ENCODE data around the gene HTT. TPM values are rescaled to one million over a fixed set of nuclear protein-coding genes. Genes with fewer than 3 reads are reported as not detected.

The HTT gene
- total RNA-seq, 1 experiment from 2014 or later = 64.4 TPM

DNA sequence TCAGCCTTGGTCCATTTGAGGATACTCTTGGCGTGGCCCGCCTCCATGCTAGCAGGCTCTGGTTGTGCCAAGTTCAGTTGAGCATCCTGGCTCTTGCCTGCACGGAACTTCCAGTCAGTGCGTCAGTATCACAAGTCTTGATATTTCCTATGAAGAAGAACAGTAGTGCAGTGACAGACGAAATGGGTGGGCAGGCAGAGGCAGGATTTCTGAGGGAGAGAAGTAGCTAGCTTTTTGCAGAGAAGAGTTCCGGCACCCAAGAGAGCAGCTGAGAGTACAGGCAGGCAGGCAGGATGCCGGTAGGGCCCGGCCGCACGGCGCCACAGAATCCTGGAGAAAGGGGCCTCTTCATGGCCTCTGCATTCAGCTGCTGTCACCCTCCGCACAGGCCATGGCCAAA, 118.3 kb downstream of the HTT start:
- Histone ChIP-seq H3K4ac (ENCODE audit: low read depth, low read length) (no peak overlapping the region), H3K23ac (ENCODE audit: insufficient read length, low read depth, low read length) (no peak overlapping the region), H3K27me3 (ENCODE audit: insufficient read depth, low read length) (no peaks in the 10 kb centered on the region), H2AFZ (ENCODE audit: low read length) (no peak overlapping the region), H4K5ac (ENCODE audit: insufficient read length, low read depth, low read length) (no peak overlapping the region), H3K4me2 (ENCODE audit: insufficient read depth, insufficient read length, low read length) (no peak overlapping the region), H3T11ph (ENCODE audit: low read length) (no peak overlapping the region), H2BK12ac (ENCODE audit: insufficient read length, low read depth, low read length) (no peak overlapping the region), H3K18ac (ENCODE audit: insufficient read length, low read depth, low read length) (no peak overlapping the region), H4K8ac (replicated peaks; ENCODE audit: insufficient read length, low read depth, low read length) (no peak overlapping the region), H2BK120ac (ENCODE audit: low read depth, low read length, poor library complexity, severe bottlenecking) (no peak overlapping the region), H3K79me2 (ENCODE audit: insufficient read depth, low read length) (no peaks in the 10 kb centered on the region), H2BK5ac (ENCODE audit: insufficient read length, low read length) (no peak overlapping the region), H4K91ac (ENCODE audit: insufficient read length, low read depth, low read length) (no peak overlapping the region), H3K4me1 (ENCODE audit: insufficient read depth, low read length) (no peaks in the 10 kb centered on the region), H3K9ac (ENCODE audit: extremely low read depth, insufficient read length, low read length) (no peak overlapping the region), H2AK5ac (ENCODE audit: insufficient read length, low read length) (no peak overlapping the region), H3K23me2 (ENCODE audit: insufficient read length, low read depth, low read length, poor library complexity, severe bottlenecking) (no peaks in the 10 kb centered on the region), H3K9me3 (ENCODE audit: control insufficient read depth, low read depth, low read length) (no peaks in the 10 kb centered on the region), H2BK20ac (ENCODE audit: low read depth, low read length, poor library complexity, severe bottlenecking) (no peak overlapping the region), H3K14ac (ENCODE audit: insufficient read depth, low read length) (no peak overlapping the region), H4K20me1 (ENCODE audit: control insufficient read depth, insufficient read depth, insufficient read length) (peaks cover 2% of the 10 kb centered on the region), H3K79me1 (ENCODE audit: insufficient read depth, low read depth, low read length, poor library complexity, severe bottlenecking) (no peaks in the 10 kb centered on the region), H2BK15ac (ENCODE audit: low read depth, low read length) (no peak overlapping the region), H3K27ac (ENCODE audit: insufficient read length, low read depth, low read length) (no peak overlapping the region), H3K56ac (ENCODE audit: insufficient read length, low read depth, low read length) (no peak overlapping the region)
- H3K4me3 Mint-ChIP-seq = no peak overlapping the region; a peak in 1 of 5 replicates
- no peak for DNase-seq
- no peaks in the 10 kb centered on the region for H3K9me3 Mint-ChIP-seq
- H3K4me1 Mint-ChIP-seq = no peaks in the 10 kb centered on the region
- no peaks in the 10 kb centered on the region for H3K27me3 Mint-ChIP-seq (ENCODE audit: low read depth)
- H3K27ac Mint-ChIP-seq = peak overlapping the region in 2 of 3 experiments; percentile 30 to 54; a peak in 3 of 7 replicates
- WGBS (ENCODE audit: extremely low coverage, insufficient read length, low lambda C conversion rate) = no CpG with 5 or more reads among the region's 12 CpGs
- TF ChIP-seq, protein P1, sequence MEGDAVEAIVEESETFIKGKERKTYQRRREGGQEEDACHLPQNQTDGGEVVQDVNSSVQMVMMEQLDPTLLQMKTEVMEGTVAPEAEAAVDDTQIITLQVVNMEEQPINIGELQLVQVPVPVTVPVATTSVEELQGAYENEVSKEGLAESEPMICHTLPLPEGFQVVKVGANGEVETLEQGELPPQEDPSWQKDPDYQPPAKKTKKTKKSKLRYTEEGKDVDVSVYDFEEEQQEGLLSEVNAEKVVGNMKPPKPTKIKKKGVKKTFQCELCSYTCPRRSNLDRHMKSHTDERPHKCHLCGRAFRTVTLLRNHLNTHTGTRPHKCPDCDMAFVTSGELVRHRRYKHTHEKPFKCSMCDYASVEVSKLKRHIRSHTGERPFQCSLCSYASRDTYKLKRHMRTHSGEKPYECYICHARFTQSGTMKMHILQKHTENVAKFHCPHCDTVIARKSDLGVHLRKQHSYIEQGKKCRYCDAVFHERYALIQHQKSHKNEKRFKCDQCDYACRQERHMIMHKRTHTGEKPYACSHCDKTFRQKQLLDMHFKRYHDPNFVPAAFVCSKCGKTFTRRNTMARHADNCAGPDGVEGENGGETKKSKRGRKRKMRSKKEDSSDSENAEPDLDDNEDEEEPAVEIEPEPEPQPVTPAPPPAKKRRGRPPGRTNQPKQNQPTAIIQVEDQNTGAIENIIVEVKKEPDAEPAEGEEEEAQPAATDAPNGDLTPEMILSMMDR (conservative IDR thresholded peaks at IDR 0.05) = no peak
- H3K36me3 Mint-ChIP-seq (ENCODE audit: insufficient read depth in 1 of 3, low read depth in 3 of 3) = peaks cover 12 to 62% (median 42%) of the 10 kb centered on the region in 3 experiments; a peak in 6 of 7 replicates
